ENCODE measurements around the gene SERF2.
"Not testable (repeated sequence)": the region's sequence is repeated elsewhere in the genome, so short reads cannot be mapped to it uniquely, and the experiment has no call there.

SERF2 gene

GRCh38 chr15:43800286-43801141 lies 8.4 kb downstream of the SERF2 start, which contains the start of gene HYPK:
Gene HYPK (plus strand): TSS chr15:43800599. CDS start chr15:43800623, 24 bp downstream.
- DNase-seq: peak; percentile 91 to 93
- TF ChIP-seq GATA1 (IDR thresholded peaks at IDR 0.05; ENCODE audit: low read depth, low read length) (no peak), POLR2A (IDR thresholded peaks at IDR 0.05; ENCODE audit: low read length) (peak; percentile 85)

- not testable (repeated sequence) for DNase-seq
These were observed 10.6 kb downstream of the SERF2 start for GRCh38 chr15:43802676-43803075.

GRCh38 chr15:43808435-43808950 lies 16.4 kb downstream of the SERF2 start:
- no peak for DNase-seq
- TF ChIP-seq GATA1 (IDR thresholded peaks at IDR 0.05; ENCODE audit: low read depth, low read length) (no peak), POLR2A (IDR thresholded peaks at IDR 0.05; ENCODE audit: low read length) (no peak)

GRCh38 chr15:43808960-43809678 lies 17.0 kb downstream of the SERF2 start:
- DNase-seq: no peak
- TF ChIP-seq POLR2A (IDR thresholded peaks at IDR 0.05; ENCODE audit: low read length) (no peak), GATA1 (IDR thresholded peaks at IDR 0.05; ENCODE audit: low read depth, low read length) (no peak)

- not testable (repeated sequence) for DNase-seq
These were observed 22.9 kb downstream of the SERF2 start for GRCh38 chr15:43815064-43815463.

GRCh38 chr15:43821505-43821904 lies 29.4 kb downstream of the SERF2 start:
- TF ChIP-seq POLR2A (IDR thresholded peaks at IDR 0.05; ENCODE audit: low read length) (no peak), GATA1 (IDR thresholded peaks at IDR 0.05; ENCODE audit: low read depth, low read length) (no peak)
- DNase-seq: no peak

GRCh38 chr15:43824302-43825246 lies 32.5 kb downstream of the SERF2 start, which contains the start of gene MFAP1:
Gene MFAP1 (minus strand): TSS chr15:43824690. CDS start chr15:43824569, 121 bp downstream.
- TF ChIP-seq GATA1 (IDR thresholded peaks at IDR 0.05; ENCODE audit: low read depth, low read length): no peak
- TF ChIP-seq POLR2A (IDR thresholded peaks at IDR 0.05; ENCODE audit: low read length): peak; percentile 98

GRCh38 chr15:43825305-43825704 lies 33.2 kb downstream of the SERF2 start:
- peak; percentile 20 to 37 for DNase-seq

More at GRCh38 chr15:43824302-43825246, 32.5 kb downstream of the SERF2 start, which contains the start of gene MFAP1:
- DNase-seq: peak; percentile 96 to 97

GRCh38 chr15:43826029-43826507 lies 33.9 kb downstream of the SERF2 start:
- TF ChIP-seq POLR2A (IDR thresholded peaks at IDR 0.05; ENCODE audit: low read length): no peak
- no peak for TF ChIP-seq GATA1 (IDR thresholded peaks at IDR 0.05; ENCODE audit: low read depth, low read length)
- no peak for DNase-seq

- DNase-seq: peak; percentile 93 to 94
- no peak for TF ChIP-seq GATA1 (IDR thresholded peaks at IDR 0.05; ENCODE audit: low read depth, low read length)
- TF ChIP-seq POLR2A (IDR thresholded peaks at IDR 0.05; ENCODE audit: low read length): peak; percentile 72
These were observed 34.6 kb downstream of the SERF2 start, which contains the start of gene WDR76 for GRCh38 chr15:43826508-43827341. Gene WDR76 (plus strand): TSS chr15:43827002. CDS start chr15:43827033, 31 bp downstream.

- TF ChIP-seq POLR2A (IDR thresholded peaks at IDR 0.05; ENCODE audit: low read length): no peak
- no peak for TF ChIP-seq GATA1 (IDR thresholded peaks at IDR 0.05; ENCODE audit: low read depth, low read length)
- peak; percentile 12 to 37 for DNase-seq
These were observed 36.0 kb downstream of the SERF2 start for GRCh38 chr15:43828061-43828657.

GRCh38 chr15:43829951-43830540 lies 37.9 kb downstream of the SERF2 start:
- DNase-seq: not testable (repeated sequence)

GRCh38 chr15:43830691-43831275 lies 38.7 kb downstream of the SERF2 start:
- not testable (repeated sequence) for DNase-seq

GRCh38 chr15:43831519-43832052 lies 39.5 kb downstream of the SERF2 start:
- DNase-seq: not testable (repeated sequence)

GRCh38 chr15:43832485-43832884 lies 40.4 kb downstream of the SERF2 start:
- DNase-seq: not testable (repeated sequence)
